PC-9 (cell line): ENCODE results near the gene GULP1.

ENCODE experiments used
- EZH2 ChIP-seq: fragments of 200-600 bp; sonication (generic); IDR thresholded peaks from 2 replicates; pipeline ENCODE4 v1.8.0; 2017; ENCODE audit warnings: antibody characterized with exemption, low read depth
- TF ChIP-seq, protein P1 (sequence below): fragments of 200-600 bp; sonication (generic); conservative IDR thresholded peaks from 2 replicates; pipeline ENCODE4 v1.6.1; 2017; ENCODE audit warnings: mixed run types, antibody characterized with exemption, mild to moderate bottlenecking, moderate library complexity

DNA sequence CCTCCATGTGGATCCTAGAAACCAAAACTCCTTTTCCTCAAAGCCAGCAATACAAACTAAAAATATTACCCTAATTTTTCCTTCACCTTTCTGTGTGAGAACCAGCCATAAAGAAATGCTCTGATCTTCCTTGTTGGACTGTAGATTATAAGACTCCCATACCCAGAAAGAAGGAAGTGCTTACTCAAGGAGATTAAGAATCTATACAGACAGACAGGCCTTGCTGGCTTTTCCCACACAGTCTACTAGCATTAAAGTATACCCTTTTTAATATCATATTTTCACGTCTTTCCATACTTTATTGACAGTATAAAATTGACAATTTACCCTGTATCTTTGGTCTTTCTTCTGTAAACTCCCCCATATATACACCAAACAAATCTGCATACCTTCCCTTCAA lies 139.0 kb downstream of the GULP1 start:
- TF ChIP-seq, protein P1, sequence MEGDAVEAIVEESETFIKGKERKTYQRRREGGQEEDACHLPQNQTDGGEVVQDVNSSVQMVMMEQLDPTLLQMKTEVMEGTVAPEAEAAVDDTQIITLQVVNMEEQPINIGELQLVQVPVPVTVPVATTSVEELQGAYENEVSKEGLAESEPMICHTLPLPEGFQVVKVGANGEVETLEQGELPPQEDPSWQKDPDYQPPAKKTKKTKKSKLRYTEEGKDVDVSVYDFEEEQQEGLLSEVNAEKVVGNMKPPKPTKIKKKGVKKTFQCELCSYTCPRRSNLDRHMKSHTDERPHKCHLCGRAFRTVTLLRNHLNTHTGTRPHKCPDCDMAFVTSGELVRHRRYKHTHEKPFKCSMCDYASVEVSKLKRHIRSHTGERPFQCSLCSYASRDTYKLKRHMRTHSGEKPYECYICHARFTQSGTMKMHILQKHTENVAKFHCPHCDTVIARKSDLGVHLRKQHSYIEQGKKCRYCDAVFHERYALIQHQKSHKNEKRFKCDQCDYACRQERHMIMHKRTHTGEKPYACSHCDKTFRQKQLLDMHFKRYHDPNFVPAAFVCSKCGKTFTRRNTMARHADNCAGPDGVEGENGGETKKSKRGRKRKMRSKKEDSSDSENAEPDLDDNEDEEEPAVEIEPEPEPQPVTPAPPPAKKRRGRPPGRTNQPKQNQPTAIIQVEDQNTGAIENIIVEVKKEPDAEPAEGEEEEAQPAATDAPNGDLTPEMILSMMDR: no peak
- no peak for TF ChIP-seq EZH2
